ENCODE measurements around the gene PLEKHG4B.
"Not testable (repeated sequence)": the region's sequence is repeated elsewhere in the genome, so short reads cannot be mapped to it uniquely, and the experiment has no call there.

PLEKHG4B gene

GRCh38 chr5:204966-205670, 113.2 kb downstream of the PLEKHG4B start:
- DNase-seq: no peak

GRCh38 chr5:206406-206805, 114.4 kb downstream of the PLEKHG4B start:
- no peak for DNase-seq

- no peak for DNase-seq
These were observed 115.1 kb downstream of the PLEKHG4B start for GRCh38 chr5:206927-207536.

GRCh38 chr5:207599-207998, 115.6 kb downstream of the PLEKHG4B start:
- DNase-seq: no peak

GRCh38 chr5:208449-209114, 116.6 kb downstream of the PLEKHG4B start:
- no peak for DNase-seq

- no peak for DNase-seq
These were observed 121.9 kb downstream of the PLEKHG4B start for GRCh38 chr5:213803-214395.

GRCh38 chr5:215256-215655, 123.3 kb downstream of the PLEKHG4B start:
- DNase-seq: not testable (repeated sequence)

GRCh38 chr5:216076-216475, 124.1 kb downstream of the PLEKHG4B start:
- not testable (repeated sequence) for DNase-seq

GRCh38 chr5:217494-218456, 125.8 kb downstream of the PLEKHG4B start, which contains the start of the genes CCDC127 and SDHA:
Gene CCDC127 (minus strand): TSS chr5:218153. CDS start chr5:216849, 1,304 bp downstream.
Gene SDHA (plus strand): TSS chr5:218320. CDS start chr5:218356, 36 bp downstream.
- DNase-seq: peak; percentile 91

- peak; percentile 5 for DNase-seq
These were observed 126.7 kb downstream of the PLEKHG4B start for GRCh38 chr5:218457-219291.

- no peak for DNase-seq
These were observed 127.5 kb downstream of the PLEKHG4B start for GRCh38 chr5:219460-219863.

GRCh38 chr5:219991-220390, 128.0 kb downstream of the PLEKHG4B start:
- no peak for DNase-seq

- not testable (repeated sequence) for DNase-seq
These were observed 131.2 kb downstream of the PLEKHG4B start for GRCh38 chr5:222951-223715.

- DNase-seq: no peak
These were observed 131.8 kb downstream of the PLEKHG4B start for GRCh38 chr5:223791-224190.

GRCh38 chr5:225334-225733, 133.4 kb downstream of the PLEKHG4B start:
- no peak for DNase-seq

GRCh38 chr5:227375-227774, 135.4 kb downstream of the PLEKHG4B start:
- not testable (repeated sequence) for DNase-seq

- DNase-seq: no peak
These were observed 136.9 kb downstream of the PLEKHG4B start for GRCh38 chr5:228886-229285.

- no peak for DNase-seq
These were observed 138.7 kb downstream of the PLEKHG4B start for GRCh38 chr5:230711-231110.

- DNase-seq: no peak
These were observed 139.7 kb downstream of the PLEKHG4B start for GRCh38 chr5:231661-232060.

- not testable (repeated sequence) for DNase-seq
These were observed 141.5 kb downstream of the PLEKHG4B start for GRCh38 chr5:233426-233825.
